HepG2 (cell line): ENCODE data around the gene UCKL1. TPM values are rescaled to one million over a fixed set of nuclear protein-coding genes. Genes with fewer than 3 reads are reported as not detected.

Experiments used
- ASH2L ChIP-seq: fragments of 300-600, 200-600 bp; sonication (generic); IDR thresholded peaks from 2 replicates; pipeline ENCODE4 v1.7.0; 2017; ENCODE audit warnings: low read depth, mild to moderate bottlenecking, moderate library complexity, mixed read lengths, low read length; ENCODE audit not compliant: insufficient read length
- E2F5 ChIP-seq: sonication (generic); formaldehyde crosslinking; conservative IDR thresholded peaks from 2 replicates; pipeline ENCODE4 v1.4.0; 2020; ENCODE audit warnings: missing genetic modification reagents
- GRHL1 ChIP-seq: sonication (generic); formaldehyde crosslinking; conservative IDR thresholded peaks from 2 replicates; pipeline ENCODE4 v1.8.0; 2022; ENCODE audit warnings: missing genetic modification reagents
- HNRNPK ChIP-seq: fragments of 200-400 bp; formaldehyde crosslinking; IDR thresholded peaks from 2 replicates; pipeline ENCODE4 v1.6.1; 2018; ENCODE audit warnings: low read length, low read depth, moderate library complexity, mild to moderate bottlenecking; ENCODE audit not compliant: poor library complexity, severe bottlenecking
- PAXIP1 ChIP-seq: sonication (generic); formaldehyde crosslinking; conservative IDR thresholded peaks from 2 replicates; pipeline ENCODE4 v1.4.0; 2020; ENCODE audit warnings: mild to moderate bottlenecking, missing genetic modification reagents, moderate library complexity
- RORA ChIP-seq: sonication (generic); formaldehyde crosslinking; IDR thresholded peaks from 2 replicates; pipeline ENCODE4 v1.5.0; 2020; ENCODE audit warnings: mild to moderate bottlenecking, missing genetic modification reagents, moderate library complexity
- SAFB2 ChIP-seq: sonication (generic); formaldehyde crosslinking; IDR thresholded peaks from 2 replicates; pipeline ENCODE4 v1.5.1; 2020; ENCODE audit warnings: missing genetic modification reagents, low read depth, mild to moderate bottlenecking, borderline replicate concordance
- SP140L ChIP-seq: sonication (generic); formaldehyde crosslinking; IDR thresholded peaks from 2 replicates; pipeline ENCODE4 v1.4.0; 2020; ENCODE audit warnings: missing genetic modification reagents, borderline replicate concordance
- THAP7 ChIP-seq: sonication (generic); formaldehyde crosslinking; IDR thresholded peaks from 2 replicates; pipeline ENCODE4 v1.8.1; 2023; ENCODE audit warnings: mild to moderate bottlenecking, missing genetic modification reagents
- ZC3H13 ChIP-seq: sonication (generic); formaldehyde crosslinking; IDR thresholded peaks from 2 replicates; pipeline ENCODE4 v1.8.1; 2023; ENCODE audit warnings: mild to moderate bottlenecking, missing genetic modification reagents, moderate library complexity
- ZNF17 ChIP-seq: sonication (generic); formaldehyde crosslinking; IDR thresholded peaks from 2 replicates; pipeline ENCODE4 v1.5.0; 2020; ENCODE audit warnings: mild to moderate bottlenecking, missing genetic modification reagents
- ZNF367 ChIP-seq: sonication (generic); formaldehyde crosslinking; IDR thresholded peaks from 2 replicates; pipeline ENCODE4 v1.4.0; 2020; ENCODE audit warnings: missing genetic modification reagents, borderline replicate concordance
- ZNF619 ChIP-seq: sonication (generic); formaldehyde crosslinking; IDR thresholded peaks from 2 replicates; pipeline ENCODE4 v1.4.0; 2020; ENCODE audit warnings: mild to moderate bottlenecking, missing genetic modification reagents
- ZNF737 ChIP-seq: sonication (generic); formaldehyde crosslinking; IDR thresholded peaks from 2 replicates; pipeline ENCODE4 v1.5.0; 2020; ENCODE audit warnings: missing genetic modification reagents, mild to moderate bottlenecking, borderline replicate concordance
- polyA plus RNA-seq, 8 experiments: library from polyadenylated mRNA; depleted of rRNA in 3 of 8; stranded (reverse) in 7 of 8; unstranded in 1 of 8; fragments of >200 nt; fragmentation: Illumina TruSeq in 4 of 8; extraction: Trizol in 4 of 8; gene quantifications; 2 replicates each; pipeline versions ENCODE4 v1.2.1 to v1.2.3, GENCODE V29; 2011 to 2016; ENCODE audit warnings: low read depth in 4 of 8, missing spikeins in 1 of 8, mixed read lengths in 1 of 8; ENCODE audit not compliant: insufficient read depth in 1 of 8
- total RNA-seq, 5 experiments: library from RNA; depleted of rRNA; stranded (reverse); fragments of >200 nt; fragmentation: Illumina TruSeq; extraction: Trizol; gene quantifications; 2 replicates each; pipeline ENCODE4 v1.2.3, GENCODE V29; 2016; ENCODE audit warnings: low read depth in 1 of 5
- TF ChIP-seq, protein P1 (sequence below): IDR thresholded peaks from 2 replicates; pipeline ENCODE4 v1.6.1; 2016; ENCODE audit warnings: mild to moderate bottlenecking, missing biosample characterization, missing genetic modification reagents
- TF ChIP-seq, protein P2 (sequence below): IDR thresholded peaks from 2 replicates; pipeline ENCODE4 v1.6.1; 2012; ENCODE audit warnings: inconsistent platforms
- TF ChIP-seq, protein P3 (sequence below): sonication (generic); formaldehyde crosslinking; IDR thresholded peaks from 2 replicates; pipeline ENCODE4 v1.5.1; 2020; ENCODE audit warnings: missing genetic modification reagents, mild to moderate bottlenecking, borderline replicate concordance

UCKL1 gene
- total and polyA plus RNA-seq, 2 of the 13 experiments (the other 11 are each of a cell fraction or from before 2014, with no cell fraction given): 50.2 to 126 TPM

DNA sequence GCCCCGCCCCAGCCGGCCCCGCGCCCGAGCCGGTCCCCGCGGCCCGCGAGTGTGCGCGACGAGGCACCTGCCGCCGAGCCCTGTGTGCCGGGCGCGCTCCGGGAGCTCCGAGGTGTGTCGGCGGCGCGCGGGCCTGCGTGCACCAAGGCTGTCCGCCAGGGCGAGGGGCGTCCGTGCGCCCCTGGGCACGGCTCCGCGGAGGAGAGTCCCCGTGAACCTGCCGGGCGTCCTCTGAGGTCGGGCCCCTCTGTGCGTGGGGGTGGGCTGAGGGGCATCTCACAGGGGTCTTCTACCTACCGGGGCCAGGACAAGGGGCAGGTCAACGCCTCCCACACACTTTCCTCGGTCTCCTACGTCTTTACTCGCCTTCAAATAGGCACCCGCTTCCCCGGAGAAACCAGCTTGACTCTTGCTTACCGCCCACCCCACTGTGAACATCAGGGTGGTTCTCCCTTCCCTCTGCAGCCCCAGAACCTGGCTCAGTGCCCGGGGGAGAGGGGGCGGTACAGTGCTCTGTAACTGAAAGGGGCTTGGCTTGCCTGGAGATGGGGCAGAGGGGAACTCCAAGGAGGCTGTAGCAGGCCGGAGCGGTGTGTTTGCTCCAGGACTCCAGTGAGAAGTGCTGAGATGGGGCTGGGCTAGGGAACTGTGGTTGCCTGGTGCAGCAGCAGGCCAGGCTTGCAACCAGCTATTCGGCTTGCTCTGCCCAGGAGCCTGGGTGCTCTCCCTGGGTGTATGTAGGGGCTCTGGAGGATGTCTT is 23.5 kb upstream of the UCKL1 start, which contains the start of gene SAMD10 (continued):
- TF ChIP-seq, protein P1, sequence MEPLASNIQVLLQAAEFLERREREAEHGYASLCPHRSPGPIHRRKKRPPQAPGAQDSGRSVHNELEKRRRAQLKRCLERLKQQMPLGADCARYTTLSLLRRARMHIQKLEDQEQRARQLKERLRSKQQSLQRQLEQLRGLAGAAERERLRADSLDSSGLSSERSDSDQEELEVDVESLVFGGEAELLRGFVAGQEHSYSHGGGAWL (CRISPR knock-in tag): peak; percentile 25; the same call in 1 of the 2 replicates
- TF ChIP-seq ZC3H13 (CRISPR knock-in tag) (peak; percentile 84), RORA (CRISPR knock-in tag) (no peak), THAP7 (CRISPR knock-in tag) (no peak), ZNF737 (CRISPR knock-in tag) (no peak), SAFB2 (CRISPR knock-in tag) (no peak), ZNF17 (no peak), HNRNPK (no peak), E2F5 (CRISPR knock-in tag) (no peak), ZNF619 (no peak), SP140L (no peak), GRHL1 (no peak), ASH2L (no peak), PAXIP1 (CRISPR knock-in tag) (no peak), ZNF367 (CRISPR knock-in tag) (no peak)
- TF ChIP-seq, protein P2, sequence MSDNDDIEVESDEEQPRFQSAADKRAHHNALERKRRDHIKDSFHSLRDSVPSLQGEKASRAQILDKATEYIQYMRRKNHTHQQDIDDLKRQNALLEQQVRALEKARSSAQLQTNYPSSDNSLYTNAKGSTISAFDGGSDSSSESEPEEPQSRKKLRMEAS: peak; percentile 62
- TF ChIP-seq, protein P3, sequence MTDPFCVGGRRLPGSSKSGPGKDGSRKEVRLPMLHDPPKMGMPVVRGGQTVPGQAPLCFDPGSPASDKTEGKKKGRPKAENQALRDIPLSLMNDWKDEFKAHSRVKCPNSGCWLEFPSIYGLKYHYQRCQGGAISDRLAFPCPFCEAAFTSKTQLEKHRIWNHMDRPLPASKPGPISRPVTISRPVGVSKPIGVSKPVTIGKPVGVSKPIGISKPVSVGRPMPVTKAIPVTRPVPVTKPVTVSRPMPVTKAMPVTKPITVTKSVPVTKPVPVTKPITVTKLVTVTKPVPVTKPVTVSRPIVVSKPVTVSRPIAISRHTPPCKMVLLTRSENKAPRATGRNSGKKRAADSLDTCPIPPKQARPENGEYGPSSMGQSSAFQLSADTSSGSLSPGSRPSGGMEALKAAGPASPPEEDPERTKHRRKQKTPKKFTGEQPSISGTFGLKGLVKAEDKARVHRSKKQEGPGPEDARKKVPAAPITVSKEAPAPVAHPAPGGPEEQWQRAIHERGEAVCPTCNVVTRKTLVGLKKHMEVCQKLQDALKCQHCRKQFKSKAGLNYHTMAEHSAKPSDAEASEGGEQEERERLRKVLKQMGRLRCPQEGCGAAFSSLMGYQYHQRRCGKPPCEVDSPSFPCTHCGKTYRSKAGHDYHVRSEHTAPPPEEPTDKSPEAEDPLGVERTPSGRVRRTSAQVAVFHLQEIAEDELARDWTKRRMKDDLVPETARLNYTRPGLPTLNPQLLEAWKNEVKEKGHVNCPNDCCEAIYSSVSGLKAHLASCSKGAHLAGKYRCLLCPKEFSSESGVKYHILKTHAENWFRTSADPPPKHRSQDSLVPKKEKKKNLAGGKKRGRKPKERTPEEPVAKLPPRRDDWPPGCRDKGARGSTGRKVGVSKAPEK: no peak; the same call in none of the 2 replicates
